PC-9 (cell line): Measurements from ENCODE around the gene GIPC2. TPM values are rescaled to one million over a fixed set of nuclear protein-coding genes. Genes with fewer than 3 reads are reported as not detected.

ENCODE experiments used
- BruUV-seq: library from RNA; stranded (reverse); fragments of 400-500 nt; replicated peaks from 2 replicates; lab custom pipeline; 2021; lab: Mats Ljungman, UMichigan
- CTCF ChIA-PET: fragments of 300-600 bp; sonication (Branson Sonifier 250); formaldehyde crosslinking; loops from one replicate; lab custom pipeline; 2022; ENCODE audit warnings: antibody characterized with exemption; lab: Charles Lee
- POLR2A ChIA-PET: fragments of 300-600 bp; sonication (Branson Sonifier 250); formaldehyde crosslinking; loops from one replicate; lab custom pipeline; 2022; ENCODE audit warnings: antibody characterized with exemption; ENCODE audit not compliant: unreplicated experiment; lab: Charles Lee
- DNase-seq, 2 experiments: peaks; one replicate each; pipeline versions ENCODE4 v3.0.0 to v3.0.0-alpha.2; 2015 to 2022; ENCODE audit warnings: mixed read lengths in 1 of 2
- H2AFZ ChIP-seq: fragments of 200-600 bp; sonication (generic); 2 replicates; pipeline ENCODE4 v1.8.1; 2017; ENCODE audit warnings: antibody characterized with exemption
- H3F3A ChIP-seq: fragments of 200-600 bp; sonication (generic); 2 replicates; pipeline ENCODE4 v1.8.1; 2017; ENCODE audit warnings: antibody characterized with exemption, mild to moderate bottlenecking, low read depth; ENCODE audit not compliant: insufficient read depth
- H3K27ac ChIP-seq: fragments of 200-600 bp; sonication (generic); 2 replicates; pipeline ENCODE4 v1.6.1; 2016; ENCODE audit warnings: mixed run types
- H3K27me3 ChIP-seq: fragments of 200-600 bp; sonication (generic); 2 replicates; pipeline ENCODE4 v1.6.1; 2016; ENCODE audit warnings: low read depth, mixed run types; ENCODE audit not compliant: insufficient read depth
- H3K36me3 ChIP-seq: fragments of 200-600 bp; sonication (generic); 2 replicates; pipeline ENCODE4 v1.6.1; 2016; ENCODE audit warnings: low read depth, mixed run types
- H3K4me1 ChIP-seq: fragments of 200-600 bp; sonication (generic); replicated peaks from 2 replicates; pipeline ENCODE4 v1.6.1; 2016; ENCODE audit warnings: mixed run types; ENCODE audit not compliant: insufficient read depth
- H3K4me2 ChIP-seq: fragments of 200-600 bp; sonication (generic); 2 replicates; pipeline ENCODE4 v1.6.1; 2017; ENCODE audit warnings: mixed run types
- H3K4me3 ChIP-seq: fragments of 200-600 bp; sonication (generic); 2 replicates; pipeline ENCODE4 v1.6.1; 2016; ENCODE audit warnings: mixed run types
- H3K79me2 ChIP-seq: fragments of 200-600 bp; sonication (generic); 2 replicates; pipeline ENCODE4 v1.6.1; 2017; ENCODE audit warnings: low read depth, mixed run types
- H3K9me2 ChIP-seq: fragments of 200-600 bp; sonication (generic); 2 replicates; pipeline ENCODE4 v1.8.1; 2017; ENCODE audit warnings: mild to moderate bottlenecking; ENCODE audit not compliant: insufficient read depth
- H3K9me3 ChIP-seq: fragments of 200-600 bp; sonication (generic); 2 replicates; pipeline ENCODE4 v1.8.1; 2016; ENCODE audit warnings: low read depth; ENCODE audit not compliant: insufficient read depth
- H4K20me1 ChIP-seq: fragments of 200-600 bp; sonication (generic); 2 replicates; pipeline ENCODE4 v1.8.1; 2017; ENCODE audit not compliant: insufficient read depth
- CTCF ChIP-seq: fragments of 200-600 bp; sonication (generic); conservative IDR thresholded peaks from 2 replicates; pipeline ENCODE4 v1.6.1; 2017; ENCODE audit warnings: mixed run types, antibody characterized with exemption, mild to moderate bottlenecking, moderate library complexity
- EZH2 ChIP-seq: fragments of 200-600 bp; sonication (generic); IDR thresholded peaks from 2 replicates; pipeline ENCODE4 v1.8.0; 2017; ENCODE audit warnings: antibody characterized with exemption, low read depth
- intact Hi-C: fragments of 100-400 bp; cut with micrococcal nuclease; formaldehyde crosslinking; loops from one replicate; pipeline ENCODE4 v1.10.0; 2022; ENCODE audit not compliant: unreplicated experiment
- total RNA-seq: library from RNA; stranded (reverse); gene quantifications from 2 replicates; pipeline ENCODE4 v1.2.3, GENCODE V29; 2021

Gene GIPC2
- total RNA-seq, 1 experiment from 2014 or later, result 0.20 TPM

- H3F3A ChIP-seq, result no peaks in the 10 kb centered on the region
- H3K27ac ChIP-seq, result no peak overlapping the region
- no peaks in the 10 kb centered on the region for H4K20me1 ChIP-seq
- H3K9me2 ChIP-seq, result no peaks in the 10 kb centered on the region; the same call in 1 of the 2 replicates
- no peaks in the 10 kb centered on the region for H3K79me2 ChIP-seq
- no peak for TF ChIP-seq EZH2
- no peak for TF ChIP-seq CTCF
- ChIA-PET POLR2A (no interaction called here), CTCF (no interaction called here)
- no peak overlapping the region for H3K4me3 ChIP-seq
- no peak overlapping the region for H3K4me2 ChIP-seq
- no TSS peak for BruUV-seq
- DNase-seq, result no peak
- H3K4me1 ChIP-seq, result no peaks in the 10 kb centered on the region
- intact Hi-C loops, result no loop called here
- no peaks in the 10 kb centered on the region for H3K27me3 ChIP-seq
- no peaks in the 10 kb centered on the region for H3K9me3 ChIP-seq
- H2AFZ ChIP-seq, result no peak overlapping the region
- H3K36me3 ChIP-seq, result no peaks in the 10 kb centered on the region
Measured at GRCh38 chr1:78121710-78122109, 75.9 kb downstream of the GIPC2 start.

- H4K20me1 ChIP-seq, result no peaks in the 10 kb centered on the region
- intact Hi-C loops, result no loop called here
- no peaks in the 10 kb centered on the region for H3F3A ChIP-seq
- TF ChIP-seq EZH2 (no peak), CTCF (no peak)
- H3K9me3 ChIP-seq, result no peaks in the 10 kb centered on the region
- no peak for DNase-seq
- BruUV-seq, result no TSS peak
- H3K27ac ChIP-seq, result no peak overlapping the region
- ChIA-PET POLR2A (no interaction called here), CTCF (no interaction called here)
- no peaks in the 10 kb centered on the region for H3K4me1 ChIP-seq
- H3K4me2 ChIP-seq, result no peak overlapping the region
- no peak overlapping the region for H2AFZ ChIP-seq
- H3K27me3 ChIP-seq, result no peaks in the 10 kb centered on the region
- no peaks in the 10 kb centered on the region for H3K36me3 ChIP-seq
- H3K4me3 ChIP-seq, result no peak overlapping the region
- H3K79me2 ChIP-seq, result no peaks in the 10 kb centered on the region
- no peaks in the 10 kb centered on the region; the same call in 1 of the 2 replicates for H3K9me2 ChIP-seq
Measured at GRCh38 chr1:78122389-78122788, 76.6 kb downstream of the GIPC2 start.

- Histone ChIP-seq H3K27ac (no peak overlapping the region), H2AFZ (no peak overlapping the region), H3K9me3 (no peaks in the 10 kb centered on the region), H3K79me2 (no peaks in the 10 kb centered on the region), H3K36me3 (no peaks in the 10 kb centered on the region), H3K9me2 (no peaks in the 10 kb centered on the region), H3K27me3 (no peaks in the 10 kb centered on the region), H3F3A (no peaks in the 10 kb centered on the region), H3K4me2 (no peak overlapping the region), H4K20me1 (no peaks in the 10 kb centered on the region), H3K4me3 (no peak overlapping the region), H3K4me1 (no peaks in the 10 kb centered on the region)
- BruUV-seq, result no TSS peak
- POLR2A ChIA-PET, result no interaction called here
- DNase-seq, result no peak
- CTCF ChIA-PET, result no interaction called here
- TF ChIP-seq CTCF (no peak), EZH2 (no peak)
- intact Hi-C loops, result no loop called here
Measured at GRCh38 chr1:78126506-78126905, 80.7 kb downstream of the GIPC2 start.
